DND-41 (cell line): ENCODE results near the gene PTF1A.

Source experiments
- EZH2 ChIP-seq: IDR thresholded peaks from 3 replicates; pipeline ENCODE4 v1.6.1; 2012; ENCODE audit warnings: borderline replicate concordance, low read depth, mild to moderate bottlenecking, moderate library complexity, low read length, inconsistent platforms; ENCODE audit not compliant: severe bottlenecking
- TF ChIP-seq, protein P1 (sequence below): IDR thresholded peaks from 2 replicates; pipeline ENCODE4 v1.5.1; 2012; ENCODE audit warnings: borderline replicate concordance, low read length, moderate library complexity, mild to moderate bottlenecking; ENCODE audit not compliant: poor library complexity, severe bottlenecking; ENCODE audit errors: extremely low read depth

- TF ChIP-seq, protein P1, sequence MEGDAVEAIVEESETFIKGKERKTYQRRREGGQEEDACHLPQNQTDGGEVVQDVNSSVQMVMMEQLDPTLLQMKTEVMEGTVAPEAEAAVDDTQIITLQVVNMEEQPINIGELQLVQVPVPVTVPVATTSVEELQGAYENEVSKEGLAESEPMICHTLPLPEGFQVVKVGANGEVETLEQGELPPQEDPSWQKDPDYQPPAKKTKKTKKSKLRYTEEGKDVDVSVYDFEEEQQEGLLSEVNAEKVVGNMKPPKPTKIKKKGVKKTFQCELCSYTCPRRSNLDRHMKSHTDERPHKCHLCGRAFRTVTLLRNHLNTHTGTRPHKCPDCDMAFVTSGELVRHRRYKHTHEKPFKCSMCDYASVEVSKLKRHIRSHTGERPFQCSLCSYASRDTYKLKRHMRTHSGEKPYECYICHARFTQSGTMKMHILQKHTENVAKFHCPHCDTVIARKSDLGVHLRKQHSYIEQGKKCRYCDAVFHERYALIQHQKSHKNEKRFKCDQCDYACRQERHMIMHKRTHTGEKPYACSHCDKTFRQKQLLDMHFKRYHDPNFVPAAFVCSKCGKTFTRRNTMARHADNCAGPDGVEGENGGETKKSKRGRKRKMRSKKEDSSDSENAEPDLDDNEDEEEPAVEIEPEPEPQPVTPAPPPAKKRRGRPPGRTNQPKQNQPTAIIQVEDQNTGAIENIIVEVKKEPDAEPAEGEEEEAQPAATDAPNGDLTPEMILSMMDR = no peak
- no peak for TF ChIP-seq EZH2
Observed at GRCh38 chr10:23174977-23175512, 17.1 kb upstream of the PTF1A start.
